ENCODE data around the gene PUS10. TPM values are rescaled to one million over a fixed set of nuclear protein-coding genes. Genes with fewer than 3 reads are reported as not detected.
A peak's percentile ranks its signal among the peaks of the same experiment; 100 is the strongest.

PUS10 gene
- total and polyA plus RNA-seq, 3 donors from 2014 or later, result 7.3 to 10.7 (median 10.0) TPM

GRCh38 chr2:61029533-61029932, 11.5 kb upstream of the PUS10 start:
- Histone ChIP-seq H3K4me3 (no peak overlapping the region), H3K27me3 (no peaks in the 10 kb centered on the region), H3K9me3 (no peaks in the 10 kb centered on the region), H3K4me1 (no peaks in the 10 kb centered on the region), H3K27ac (no peak overlapping the region), H3K36me3 (ENCODE audit: low read depth, missing control alignments) (no peaks in the 10 kb centered on the region)
- WGBS, 2 donors, result 95 to 98% methylated on average over 3 of the region's 3 CpGs
- TF ChIP-seq POLR2A (IDR thresholded peaks at IDR 0.05) (no peak), CTCF (IDR thresholded peaks at IDR 0.05) (no peak)
- no peak for DNase-seq
- intact Hi-C loops (cut with DNase I; ENCODE audit: low total_unique reads), result no loop called here

GRCh38 chr2:61023670-61024069, 5.6 kb upstream of the PUS10 start:
- intact Hi-C loops (cut with DNase I; ENCODE audit: low total_unique reads), result no loop called here
- 96 to 98% methylated on average over 4 of the region's 4 CpGs for WGBS, 2 donors
- TF ChIP-seq POLR2A (IDR thresholded peaks at IDR 0.05), result no peak
- no peak for TF ChIP-seq CTCF (IDR thresholded peaks at IDR 0.05)

GRCh38 chr2:61021228-61021660, 3.2 kb upstream of the PUS10 start:
- Histone ChIP-seq H3K27ac (no peak overlapping the region), H3K4me3 (no peak overlapping the region), H3K4me1 (peaks cover 10% of the 10 kb centered on the region), H3K36me3 (ENCODE audit: low read depth, missing control alignments) (no peaks in the 10 kb centered on the region), H3K9me3 (no peaks in the 10 kb centered on the region), H3K27me3 (no peaks in the 10 kb centered on the region)
- 90 to 94% methylated on average over 6 of the region's 6 CpGs for WGBS, 2 donors
- intact Hi-C loops (cut with DNase I; ENCODE audit: low total_unique reads), result no loop called here
- DNase-seq, result no peak
- TF ChIP-seq CTCF (IDR thresholded peaks at IDR 0.05) (no peak), POLR2A (IDR thresholded peaks at IDR 0.05) (no peak)

More at GRCh38 chr2:61023670-61024069, 5.6 kb upstream of the PUS10 start:
- no peak for DNase-seq
- H3K27me3 ChIP-seq, result no peaks in the 10 kb centered on the region
- H3K4me1 ChIP-seq, result peaks cover 3% of the 10 kb centered on the region
- no peaks in the 10 kb centered on the region for H3K36me3 ChIP-seq (ENCODE audit: low read depth, missing control alignments)
- no peak overlapping the region for H3K4me3 ChIP-seq
- H3K27ac ChIP-seq, result no peak overlapping the region
- no peaks in the 10 kb centered on the region for H3K9me3 ChIP-seq

- peak overlapping the region in 1 of 2 donors; percentile 88 for H3K27ac ChIP-seq
- intact Hi-C loops (cut with DNase I; ENCODE audit: low total_unique reads), result no loop called here
- no peak for TF ChIP-seq CTCF (IDR thresholded peaks at IDR 0.05)
- TF ChIP-seq POLR2A (IDR thresholded peaks at IDR 0.05), result no peak
Measured at GRCh38 chr2:61018798-61019197, 743 bp upstream of the PUS10 start.

GRCh38 chr2:61018318-61018755, 282 bp upstream of the PUS10 start:
- WGBS, 2 donors, result 0 to 1% methylated on average over 7 of the region's 7 CpGs
- H3K9me3 ChIP-seq, result no peaks in the 10 kb centered on the region
- H3K36me3 ChIP-seq (ENCODE audit: low read depth, missing control alignments), result no peaks in the 10 kb centered on the region
- TF ChIP-seq POLR2A (IDR thresholded peaks at IDR 0.05), result no peak
- no peak for TF ChIP-seq CTCF (IDR thresholded peaks at IDR 0.05)
- DNase-seq, result no peak
- H3K27ac ChIP-seq, result peak overlapping the region; percentile 88 to 93
- intact Hi-C loops (cut with DNase I; ENCODE audit: low total_unique reads), result no loop called here
- peaks cover 16% of the 10 kb centered on the region for H3K4me1 ChIP-seq
- H3K27me3 ChIP-seq, result no peaks in the 10 kb centered on the region
- H3K4me3 ChIP-seq, result peak overlapping the region; percentile 85 to 88

More at GRCh38 chr2:61018798-61019197, 743 bp upstream of the PUS10 start:
- 24 to 28% methylated on average over 6 of the region's 6 CpGs for WGBS, 2 donors
- H3K9me3 ChIP-seq, result no peaks in the 10 kb centered on the region
- H3K27me3 ChIP-seq, result no peaks in the 10 kb centered on the region
- no peaks in the 10 kb centered on the region for H3K36me3 ChIP-seq (ENCODE audit: low read depth, missing control alignments)
- DNase-seq, result no peak
- H3K4me3 ChIP-seq, result peak overlapping the region; percentile 85 to 88
- peaks cover 16% of the 10 kb centered on the region for H3K4me1 ChIP-seq

Data from testis (tissue), 3 donors.